WTC11 (cell line): ENCODE results near the gene PCDHGB4.
"Not testable (repeated sequence)": the region's sequence is repeated elsewhere in the genome, so short reads cannot be mapped to it uniquely, and the experiment has no call there.

ENCODE experiments used
- SMAD4 ChIP-seq: sonication (generic); formaldehyde crosslinking; IDR thresholded peaks from 2 replicates; pipeline ENCODE4 v1.8.0; 2022; ENCODE audit warnings: mild to moderate bottlenecking, missing genetic modification reagents
- TF ChIP-seq, protein P1 (sequence below): sonication (generic); formaldehyde crosslinking; IDR thresholded peaks from 2 replicates; pipeline ENCODE4 v1.8.0; 2022; ENCODE audit warnings: mild to moderate bottlenecking, missing genetic modification reagents
- TF ChIP-seq, protein P2 (sequence below): fragments of 200-600 bp; IDR thresholded peaks from 2 replicates; pipeline ENCODE4 v1.8.0; 2022; ENCODE audit warnings: antibody characterized with exemption
- TF ChIP-seq, protein P3 (sequence below): fragments of 250-450 bp; sonication (Bioruptor Pico); IDR thresholded peaks from 2 replicates; pipeline ENCODE4 v2.1.2; 2022; ENCODE audit warnings: mild to moderate bottlenecking, moderate library complexity
- TF ChIP-seq, protein P4 (sequence below): sonication (generic); formaldehyde crosslinking; IDR thresholded peaks from 2 replicates; pipeline ENCODE4 v1.8.1; 2023; ENCODE audit warnings: mild to moderate bottlenecking, moderate library complexity, missing genetic modification reagents
- TF ChIP-seq, protein P5 (sequence below): sonication (generic); formaldehyde crosslinking; IDR thresholded peaks from 2 replicates; pipeline ENCODE4 v1.8.0; 2022; ENCODE audit warnings: mild to moderate bottlenecking, missing genetic modification reagents

DNA sequence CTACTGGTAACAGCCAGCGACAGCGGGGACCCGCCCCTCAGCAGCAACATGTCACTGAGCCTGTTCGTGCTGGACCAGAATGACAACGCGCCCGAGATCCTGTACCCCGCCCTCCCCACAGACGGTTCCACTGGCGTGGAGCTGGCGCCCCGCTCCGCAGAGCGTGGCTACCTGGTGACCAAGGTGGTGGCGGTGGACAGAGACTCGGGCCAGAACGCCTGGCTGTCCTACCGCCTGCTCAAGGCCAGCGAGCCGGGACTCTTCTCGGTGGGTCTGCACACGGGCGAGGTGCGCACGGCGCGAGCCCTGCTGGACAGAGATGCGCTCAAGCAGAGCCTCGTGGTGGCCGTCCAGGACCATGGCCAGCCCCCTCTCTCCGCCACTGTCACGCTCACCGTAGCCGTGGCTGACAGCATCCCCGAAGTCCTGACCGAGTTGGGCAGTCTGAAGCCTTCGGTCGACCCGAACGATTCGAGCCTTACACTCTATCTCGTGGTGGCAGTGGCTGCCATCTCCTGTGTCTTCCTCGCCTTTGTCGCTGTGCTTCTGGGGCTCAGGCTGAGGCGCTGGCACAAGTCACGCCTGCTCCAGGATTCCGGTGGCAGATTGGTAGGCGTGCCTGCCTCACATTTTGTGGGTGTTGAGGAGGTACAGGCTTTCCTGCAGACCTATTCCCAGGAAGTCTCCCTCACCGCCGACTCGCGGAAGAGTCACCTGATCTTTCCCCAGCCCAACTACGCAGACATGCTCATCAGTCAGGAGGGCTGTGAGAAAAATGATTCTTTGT lies 7.1 kb downstream of the PCDHGB4 start:
- TF ChIP-seq, protein P1, sequence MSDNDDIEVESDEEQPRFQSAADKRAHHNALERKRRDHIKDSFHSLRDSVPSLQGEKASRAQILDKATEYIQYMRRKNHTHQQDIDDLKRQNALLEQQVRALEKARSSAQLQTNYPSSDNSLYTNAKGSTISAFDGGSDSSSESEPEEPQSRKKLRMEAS (CRISPR knock-in tag), result not testable (repeated sequence)
- TF ChIP-seq SMAD4 (CRISPR knock-in tag), result not testable (repeated sequence)
- TF ChIP-seq, protein P2, sequence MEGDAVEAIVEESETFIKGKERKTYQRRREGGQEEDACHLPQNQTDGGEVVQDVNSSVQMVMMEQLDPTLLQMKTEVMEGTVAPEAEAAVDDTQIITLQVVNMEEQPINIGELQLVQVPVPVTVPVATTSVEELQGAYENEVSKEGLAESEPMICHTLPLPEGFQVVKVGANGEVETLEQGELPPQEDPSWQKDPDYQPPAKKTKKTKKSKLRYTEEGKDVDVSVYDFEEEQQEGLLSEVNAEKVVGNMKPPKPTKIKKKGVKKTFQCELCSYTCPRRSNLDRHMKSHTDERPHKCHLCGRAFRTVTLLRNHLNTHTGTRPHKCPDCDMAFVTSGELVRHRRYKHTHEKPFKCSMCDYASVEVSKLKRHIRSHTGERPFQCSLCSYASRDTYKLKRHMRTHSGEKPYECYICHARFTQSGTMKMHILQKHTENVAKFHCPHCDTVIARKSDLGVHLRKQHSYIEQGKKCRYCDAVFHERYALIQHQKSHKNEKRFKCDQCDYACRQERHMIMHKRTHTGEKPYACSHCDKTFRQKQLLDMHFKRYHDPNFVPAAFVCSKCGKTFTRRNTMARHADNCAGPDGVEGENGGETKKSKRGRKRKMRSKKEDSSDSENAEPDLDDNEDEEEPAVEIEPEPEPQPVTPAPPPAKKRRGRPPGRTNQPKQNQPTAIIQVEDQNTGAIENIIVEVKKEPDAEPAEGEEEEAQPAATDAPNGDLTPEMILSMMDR, result 0 out of 2 replicates have a peak, but pooled peaks have one; percentile 11
- TF ChIP-seq, protein P3, sequence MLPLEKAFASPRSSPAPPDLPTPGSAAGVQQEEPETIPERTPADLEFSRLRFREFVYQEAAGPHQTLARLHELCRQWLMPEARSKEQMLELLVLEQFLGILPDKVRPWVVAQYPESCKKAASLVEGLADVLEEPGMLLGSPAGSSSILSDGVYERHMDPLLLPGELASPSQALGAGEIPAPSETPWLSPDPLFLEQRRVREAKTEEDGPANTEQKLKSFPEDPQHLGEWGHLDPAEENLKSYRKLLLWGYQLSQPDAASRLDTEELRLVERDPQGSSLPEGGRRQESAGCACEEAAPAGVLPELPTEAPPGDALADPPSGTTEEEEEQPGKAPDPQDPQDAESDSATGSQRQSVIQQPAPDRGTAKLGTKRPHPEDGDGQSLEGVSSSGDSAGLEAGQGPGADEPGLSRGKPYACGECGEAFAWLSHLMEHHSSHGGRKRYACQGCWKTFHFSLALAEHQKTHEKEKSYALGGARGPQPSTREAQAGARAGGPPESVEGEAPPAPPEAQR, result not testable (repeated sequence)
- TF ChIP-seq, protein P4, sequence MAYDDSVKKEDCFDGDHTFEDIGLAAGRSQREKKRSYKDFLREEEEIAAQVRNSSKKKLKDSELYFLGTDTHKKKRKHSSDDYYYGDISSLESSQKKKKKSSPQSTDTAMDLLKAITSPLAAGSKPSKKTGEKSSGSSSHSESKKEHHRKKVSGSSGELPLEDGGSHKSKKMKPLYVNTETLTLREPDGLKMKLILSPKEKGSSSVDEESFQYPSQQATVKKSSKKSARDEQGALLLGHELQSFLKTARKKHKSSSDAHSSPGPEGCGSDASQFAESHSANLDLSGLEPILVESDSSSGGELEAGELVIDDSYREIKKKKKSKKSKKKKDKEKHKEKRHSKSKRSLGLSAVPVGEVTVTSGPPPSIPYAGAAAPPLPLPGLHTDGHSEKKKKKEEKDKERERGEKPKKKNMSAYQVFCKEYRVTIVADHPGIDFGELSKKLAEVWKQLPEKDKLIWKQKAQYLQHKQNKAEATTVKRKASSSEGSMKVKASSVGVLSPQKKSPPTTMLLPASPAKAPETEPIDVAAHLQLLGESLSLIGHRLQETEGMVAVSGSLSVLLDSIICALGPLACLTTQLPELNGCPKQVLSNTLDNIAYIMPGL (CRISPR knock-in tag), result not testable (repeated sequence)
- TF ChIP-seq, protein P5, sequence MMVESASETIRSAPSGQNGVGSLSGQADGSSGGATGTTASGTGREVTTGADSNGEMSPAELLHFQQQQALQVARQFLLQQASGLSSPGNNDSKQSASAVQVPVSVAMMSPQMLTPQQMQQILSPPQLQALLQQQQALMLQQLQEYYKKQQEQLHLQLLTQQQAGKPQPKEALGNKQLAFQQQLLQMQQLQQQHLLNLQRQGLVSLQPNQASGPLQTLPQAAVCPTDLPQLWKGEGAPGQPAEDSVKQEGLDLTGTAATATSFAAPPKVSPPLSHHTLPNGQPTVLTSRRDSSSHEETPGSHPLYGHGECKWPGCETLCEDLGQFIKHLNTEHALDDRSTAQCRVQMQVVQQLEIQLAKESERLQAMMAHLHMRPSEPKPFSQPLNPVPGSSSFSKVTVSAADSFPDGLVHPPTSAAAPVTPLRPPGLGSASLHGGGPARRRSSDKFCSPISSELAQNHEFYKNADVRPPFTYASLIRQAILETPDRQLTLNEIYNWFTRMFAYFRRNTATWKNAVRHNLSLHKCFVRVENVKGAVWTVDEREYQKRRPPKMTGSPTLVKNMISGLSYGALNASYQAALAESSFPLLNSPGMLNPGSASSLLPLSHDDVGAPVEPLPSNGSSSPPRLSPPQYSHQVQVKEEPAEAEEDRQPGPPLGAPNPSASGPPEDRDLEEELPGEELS (CRISPR knock-in tag), result not testable (repeated sequence)
